ENCODE results near the gene IL22RA1. TPM values are rescaled to one million over a fixed set of nuclear protein-coding genes. Genes with fewer than 3 reads are reported as not detected.
A peak's percentile ranks its signal among the peaks of the same experiment; 100 is the strongest.

Gene IL22RA1
- total RNA-seq, 1 experiment from 2014 or later: not detected

- in situ Hi-C loops (cut with HindIII; ENCODE audit: low sequenced_read_pairs): no loop called here
- DNase-seq (ENCODE audit: low spot score): no peak
Observed at GRCh38 chr1:24121406-24121805, 21.5 kb downstream of the IL22RA1 start.

- in situ Hi-C loops (cut with HindIII; ENCODE audit: low sequenced_read_pairs): no loop called here
- no peak for DNase-seq (ENCODE audit: low spot score)
Observed at GRCh38 chr1:24120965-24121364, 22.0 kb downstream of the IL22RA1 start.

GRCh38 chr1:24119859-24120756 lies 22.8 kb downstream of the IL22RA1 start:
- no peak for DNase-seq (ENCODE audit: low spot score)
- in situ Hi-C loops (cut with HindIII; ENCODE audit: low sequenced_read_pairs): no loop called here

GRCh38 chr1:24119489-24119858 lies 23.5 kb downstream of the IL22RA1 start:
- no peak for DNase-seq (ENCODE audit: low spot score)
- in situ Hi-C loops (cut with HindIII; ENCODE audit: low sequenced_read_pairs): no loop called here

GRCh38 chr1:24118410-24119242 lies 24.3 kb downstream of the IL22RA1 start:
- in situ Hi-C loops (cut with HindIII; ENCODE audit: low sequenced_read_pairs): no loop called here
- DNase-seq (ENCODE audit: low spot score): no peak

GRCh38 chr1:24117722-24118409 lies 25.1 kb downstream of the IL22RA1 start:
- DNase-seq (ENCODE audit: low spot score): no peak
- in situ Hi-C loops (cut with HindIII; ENCODE audit: low sequenced_read_pairs): no loop called here

- DNase-seq (ENCODE audit: low spot score): no peak
- in situ Hi-C loops (cut with HindIII; ENCODE audit: low sequenced_read_pairs): no loop called here
Observed at GRCh38 chr1:24117132-24117531, 25.8 kb downstream of the IL22RA1 start.

GRCh38 chr1:24114753-24115152 lies 28.2 kb downstream of the IL22RA1 start:
- in situ Hi-C loops (cut with HindIII; ENCODE audit: low sequenced_read_pairs): no loop called here
- no peak for DNase-seq (ENCODE audit: low spot score)

- in situ Hi-C loops (cut with HindIII; ENCODE audit: low sequenced_read_pairs): no loop called here
- DNase-seq (ENCODE audit: low spot score): no peak
Observed at GRCh38 chr1:24113641-24114033, 29.3 kb downstream of the IL22RA1 start.

- peak; percentile 57 for DNase-seq (ENCODE audit: low spot score)
- in situ Hi-C loops (cut with HindIII; ENCODE audit: low sequenced_read_pairs): no loop called here
Observed at GRCh38 chr1:24111996-24112779, 30.8 kb downstream of the IL22RA1 start, which contains the start of gene MYOM3. Gene MYOM3 (minus strand): TSS chr1:24112135. CDS start chr1:24108636, 3,499 bp downstream.

- in situ Hi-C loops (cut with HindIII; ENCODE audit: low sequenced_read_pairs): no loop called here
- DNase-seq (ENCODE audit: low spot score): no peak
Observed at GRCh38 chr1:24111262-24111995, 31.5 kb downstream of the IL22RA1 start.

GRCh38 chr1:24110642-24111261 lies 32.2 kb downstream of the IL22RA1 start:
- no peak for DNase-seq (ENCODE audit: low spot score)
- in situ Hi-C loops (cut with HindIII; ENCODE audit: low sequenced_read_pairs): no loop called here

- DNase-seq (ENCODE audit: low spot score): no peak
Observed at GRCh38 chr1:24109686-24110475, 33.1 kb downstream of the IL22RA1 start.

GRCh38 chr1:24109166-24109483 lies 33.8 kb downstream of the IL22RA1 start:
- in situ Hi-C loops (cut with HindIII; ENCODE audit: low sequenced_read_pairs): no loop called here
- DNase-seq (ENCODE audit: low spot score): no peak

More at GRCh38 chr1:24109686-24110475, 33.1 kb downstream of the IL22RA1 start:
- in situ Hi-C loops (cut with HindIII; ENCODE audit: low sequenced_read_pairs): no loop called here

- in situ Hi-C loops (cut with HindIII; ENCODE audit: low sequenced_read_pairs): no loop called here
- DNase-seq (ENCODE audit: low spot score): no peak
Observed at GRCh38 chr1:24108334-24109165, 34.4 kb downstream of the IL22RA1 start.

GRCh38 chr1:24107462-24108138 lies 35.3 kb downstream of the IL22RA1 start:
- no peak for DNase-seq (ENCODE audit: low spot score)
- in situ Hi-C loops (cut with HindIII; ENCODE audit: low sequenced_read_pairs): no loop called here
